Hepatocyte (in vitro differentiated cells): ENCODE results near the gene CMTM8.

Source experiments
- CTCF ChIP-seq: fragments of 200-600 bp; sonication (generic); IDR thresholded peaks from 2 replicates; pipeline ENCODE4 v1.5.1; 2016; ENCODE audit warnings: antibody characterized with exemption, mild to moderate bottlenecking; ENCODE audit not compliant: poor library complexity
- EZH2 ChIP-seq: fragments of 200-600 bp; sonication (generic); IDR thresholded peaks from 2 replicates; pipeline ENCODE4 v1.6.1; 2016; ENCODE audit warnings: antibody characterized with exemption, mild to moderate bottlenecking, borderline replicate concordance
- EZH2phosphoT487 ChIP-seq: fragments of 200-600 bp; sonication (generic); IDR thresholded peaks from one replicate; pipeline ENCODE4 v1.6.1; 2018; ENCODE audit warnings: antibody characterized with exemption, mild to moderate bottlenecking, low read depth, moderate library complexity; ENCODE audit not compliant: unreplicated experiment, severe bottlenecking

- TF ChIP-seq CTCF (no peak), EZH2 (no peak), EZH2phosphoT487 (no peak)
These were observed 176.2 kb downstream of the CMTM8 start for GRCh38 chr3:32414522-32415202.
